Mucosa of stomach (tissue), 1 donor: Measurements from ENCODE around the gene SLC35F2.
"Not testable (repeated sequence)": the region's sequence is repeated elsewhere in the genome, so short reads cannot be mapped to it uniquely, and the experiment has no call there.

Experiments used
- H3K27me3 ChIP-seq: one replicate; pipeline ENCODE4 v1.7.0; 2013; ENCODE audit warnings: mild to moderate bottlenecking, low read length; ENCODE audit not compliant: control insufficient read depth, insufficient read depth
- H3K36me3 ChIP-seq: one replicate; pipeline ENCODE4 v1.7.0; 2013; ENCODE audit warnings: low read length; ENCODE audit not compliant: control insufficient read depth, insufficient read depth
- H3K4me1 ChIP-seq: one replicate; pipeline ENCODE4 v1.7.0; 2013; ENCODE audit warnings: mild to moderate bottlenecking, low read length; ENCODE audit not compliant: control insufficient read depth, insufficient read depth
- H3K4me3 ChIP-seq: one replicate; pipeline ENCODE4 v1.7.0; 2013; ENCODE audit warnings: low read length
- H3K9ac ChIP-seq: one replicate; pipeline ENCODE4 v1.7.0; 2013; ENCODE audit warnings: mild to moderate bottlenecking, low read length, moderate library complexity
- H3K9me3 ChIP-seq: one replicate; pipeline ENCODE4 v1.7.0; 2013; ENCODE audit warnings: mild to moderate bottlenecking, low read length, moderate library complexity; ENCODE audit not compliant: control insufficient read depth
- donor health status: Pancreatic carcinoma.

SLC35F2 gene

DNA sequence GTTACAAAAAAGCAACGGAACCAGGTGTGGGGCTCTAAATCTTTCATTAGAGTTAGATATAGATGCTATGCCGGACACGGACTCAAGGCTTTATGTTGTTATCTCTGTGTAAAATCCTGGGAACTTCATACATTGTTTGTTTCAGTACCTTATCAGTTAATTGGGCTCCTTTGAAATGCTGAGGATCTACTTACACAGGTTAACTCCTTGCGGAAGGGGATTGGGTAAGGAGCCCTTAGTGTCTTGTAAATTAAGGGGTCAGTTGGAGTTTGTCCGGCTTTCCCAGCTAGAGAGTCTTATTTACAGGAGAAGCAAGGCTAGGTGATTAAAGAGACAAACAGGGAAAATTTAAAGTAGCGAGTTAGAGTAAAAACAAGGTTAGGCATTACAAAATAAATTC lies 24.7 kb downstream of the SLC35F2 start:
- not testable (repeated sequence) for H3K4me3 ChIP-seq, H3K27me3 ChIP-seq, H3K36me3 ChIP-seq, H3K9me3 ChIP-seq, H3K9ac ChIP-seq, H3K4me1 ChIP-seq

DNA sequence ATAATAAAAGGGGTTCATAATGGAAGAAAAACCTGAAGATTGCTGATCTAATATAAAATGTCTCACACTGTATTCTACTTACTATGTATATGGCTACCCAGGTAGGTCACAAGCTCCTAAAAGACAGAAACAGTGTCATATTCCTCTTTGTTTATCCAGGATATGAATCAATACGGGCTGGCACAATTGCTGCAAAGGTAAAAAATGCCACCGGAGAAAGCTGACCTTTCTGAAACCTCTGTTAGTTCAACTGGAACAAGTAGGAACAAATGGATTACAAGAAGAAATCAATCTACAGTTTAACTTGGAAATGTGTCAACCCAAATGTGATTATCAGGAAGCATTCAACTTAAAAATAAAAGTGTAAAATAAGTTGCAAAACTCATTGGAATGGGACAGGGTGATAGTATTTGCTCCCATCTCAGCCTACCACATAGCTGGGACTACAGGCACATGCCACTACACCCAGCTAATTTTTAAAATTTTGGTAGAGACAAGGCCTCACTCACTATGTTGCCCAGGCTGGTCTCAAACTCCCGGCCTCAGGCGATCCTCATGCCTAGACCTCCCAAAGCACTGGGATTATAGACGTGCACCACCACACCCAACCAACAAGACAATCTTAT lies 27.6 kb downstream of the SLC35F2 start:
- Histone ChIP-seq H3K9ac (no peak overlapping the region), H3K36me3 (no peaks in the 10 kb centered on the region), H3K27me3 (no peaks in the 10 kb centered on the region), H3K4me1 (peaks cover 8% of the 10 kb centered on the region), H3K4me3 (no peak overlapping the region), H3K9me3 (no peaks in the 10 kb centered on the region)

DNA sequence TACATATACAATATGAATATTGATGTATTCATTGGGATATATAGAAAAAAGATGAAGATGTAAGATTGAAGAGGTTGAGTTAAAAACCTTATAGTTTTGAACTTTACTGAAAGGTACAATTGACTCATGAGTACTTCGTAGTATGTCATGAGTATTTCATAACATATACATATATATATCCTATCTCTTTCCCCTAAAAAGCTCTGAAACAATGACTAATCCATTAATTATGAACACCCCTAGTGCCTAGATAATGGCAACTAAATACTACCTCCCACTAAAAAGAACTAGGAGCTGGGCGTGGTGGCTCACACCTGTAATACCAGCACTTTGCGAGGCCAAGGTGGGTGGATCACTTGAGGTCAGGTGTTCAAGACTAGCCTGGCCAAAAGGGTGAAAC lies 31.5 kb downstream of the SLC35F2 start:
- Histone ChIP-seq H3K9ac (no peak overlapping the region), H3K4me3 (no peak overlapping the region), H3K36me3 (no peaks in the 10 kb centered on the region), H3K27me3 (no peaks in the 10 kb centered on the region), H3K4me1 (peaks cover 8% of the 10 kb centered on the region), H3K9me3 (no peaks in the 10 kb centered on the region)

DNA sequence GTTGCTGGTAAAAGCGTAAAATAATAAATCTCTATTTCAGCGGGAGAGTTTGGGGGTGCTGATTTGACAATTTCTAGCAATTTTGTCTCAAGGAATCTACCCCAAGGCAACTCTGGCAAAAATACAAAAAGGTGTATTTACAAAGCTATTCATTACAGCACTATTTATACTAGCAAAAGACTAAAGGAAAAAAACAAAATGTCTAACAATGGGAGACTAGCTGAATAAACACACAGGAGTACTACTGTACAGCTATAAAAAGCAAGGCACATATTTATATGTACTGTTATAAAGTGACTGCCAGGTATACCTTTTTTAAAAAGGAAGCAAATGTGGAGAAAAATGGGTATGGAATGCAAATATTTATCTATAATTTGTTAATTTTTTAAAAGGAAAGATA lies 32.7 kb downstream of the SLC35F2 start:
- no peaks in the 10 kb centered on the region for H3K27me3 ChIP-seq
- no peak overlapping the region for H3K4me3 ChIP-seq
- H3K9me3 ChIP-seq, result no peaks in the 10 kb centered on the region
- H3K36me3 ChIP-seq, result no peaks in the 10 kb centered on the region
- no peak overlapping the region for H3K9ac ChIP-seq
- H3K4me1 ChIP-seq, result peaks cover 4% of the 10 kb centered on the region

DNA sequence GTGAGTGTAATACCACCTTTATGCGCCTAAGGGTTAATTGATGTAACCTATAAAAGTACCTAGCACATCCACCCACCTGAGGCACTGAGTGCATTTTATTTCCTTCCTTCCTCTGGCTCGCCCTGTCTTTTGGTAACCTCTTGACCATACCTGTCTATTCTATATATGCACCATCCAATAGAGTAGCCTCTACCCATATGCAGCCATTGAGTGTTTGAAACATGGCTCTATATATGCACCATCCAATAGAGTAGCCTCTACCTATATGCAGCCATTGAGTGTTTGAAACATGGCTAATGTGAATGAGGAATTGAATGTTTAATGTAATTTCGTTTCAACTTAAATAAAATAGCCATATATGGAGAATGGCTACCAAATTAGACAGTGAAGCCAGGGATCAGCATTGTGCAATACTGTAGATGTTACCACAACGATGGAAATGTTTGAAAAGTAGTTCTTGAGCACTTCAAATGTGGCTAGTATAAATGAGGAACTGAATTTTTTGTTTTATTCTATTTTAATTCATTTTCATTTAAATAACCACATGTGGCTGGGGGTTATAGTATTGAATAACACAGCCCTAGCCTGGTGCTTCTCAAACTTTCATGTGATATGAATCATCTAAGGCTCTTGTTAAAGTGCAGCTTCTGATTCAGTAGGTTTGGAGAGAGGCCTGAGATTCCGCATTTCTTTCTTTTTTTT lies 33.8 kb downstream of the SLC35F2 start:
- no peaks in the 10 kb centered on the region for H3K27me3 ChIP-seq
- no peaks in the 10 kb centered on the region for H3K36me3 ChIP-seq
- H3K4me3 ChIP-seq, result no peak overlapping the region
- no peak overlapping the region for H3K9ac ChIP-seq
- no peaks in the 10 kb centered on the region for H3K9me3 ChIP-seq
- H3K4me1 ChIP-seq, result no peaks in the 10 kb centered on the region

DNA sequence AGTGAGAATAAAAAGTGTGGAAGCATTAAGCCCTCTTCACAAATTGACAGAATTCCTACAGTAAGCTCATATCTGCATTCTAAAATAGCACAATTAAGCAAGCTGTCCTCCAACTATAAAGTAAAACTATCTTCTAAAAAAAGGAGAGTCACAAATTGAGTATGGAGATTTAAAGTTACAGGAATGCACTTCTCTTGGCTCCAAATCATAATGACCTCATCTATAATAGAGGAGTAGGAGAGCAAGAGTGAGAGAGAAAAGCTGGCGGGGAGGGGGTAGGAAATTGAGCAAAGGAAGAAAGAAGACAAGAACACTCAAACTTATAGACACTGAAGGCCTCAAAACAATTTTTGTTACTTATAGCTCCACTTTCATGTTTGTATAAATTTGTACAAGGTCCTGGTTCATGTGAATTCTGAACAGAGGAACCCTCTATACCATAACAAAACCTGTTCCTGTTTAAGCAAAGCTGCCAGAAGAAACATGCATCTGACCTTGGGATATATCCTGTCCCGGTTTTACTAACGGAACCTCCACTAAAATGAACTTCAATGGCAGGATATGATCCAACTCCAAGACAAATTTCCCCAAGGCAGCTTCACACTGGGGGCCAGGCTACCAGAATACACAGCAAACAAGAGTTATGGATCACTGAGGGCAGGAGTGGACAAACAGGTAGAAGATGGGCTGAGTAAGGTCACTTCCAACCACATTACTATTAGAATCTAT lies 37.2 kb downstream of the SLC35F2 start:
- Histone ChIP-seq H3K4me1 (no peaks in the 10 kb centered on the region), H3K9ac (no peak overlapping the region), H3K27me3 (no peaks in the 10 kb centered on the region), H3K4me3 (no peak overlapping the region), H3K36me3 (no peaks in the 10 kb centered on the region), H3K9me3 (no peaks in the 10 kb centered on the region)

DNA sequence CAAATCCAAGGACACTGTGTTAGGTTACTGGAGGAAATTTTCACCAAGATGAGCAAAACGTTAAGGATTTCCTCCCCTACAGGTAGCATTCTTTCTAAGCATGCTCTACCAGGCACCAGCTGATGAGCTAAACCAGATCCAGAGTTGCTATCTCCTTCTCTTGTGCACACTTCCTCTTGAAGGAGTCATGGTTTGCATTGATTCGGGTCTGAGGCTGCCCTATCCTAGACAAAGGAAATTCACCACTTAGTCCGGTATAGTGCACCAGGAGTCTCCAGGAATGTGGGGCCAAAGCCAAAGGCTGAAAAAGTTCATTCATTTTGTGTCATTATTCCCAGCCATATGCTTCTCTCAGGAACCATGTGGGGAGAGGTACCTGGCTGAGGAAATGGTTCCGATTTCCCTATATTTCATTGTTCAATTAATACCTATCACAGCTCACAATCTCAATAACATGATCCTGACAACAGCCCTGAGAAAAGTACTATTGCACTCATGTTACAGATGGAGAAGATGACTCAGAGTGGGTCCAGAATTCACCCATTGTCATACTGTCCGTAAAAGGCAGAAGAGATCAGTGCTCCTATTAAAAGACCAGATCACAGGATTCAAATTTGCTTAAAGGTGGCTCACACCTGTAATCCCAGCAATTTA lies 39.1 kb downstream of the SLC35F2 start:
- no peak overlapping the region for H3K9ac ChIP-seq
- H3K4me1 ChIP-seq, result no peaks in the 10 kb centered on the region
- H3K4me3 ChIP-seq, result no peak overlapping the region
- no peaks in the 10 kb centered on the region for H3K36me3 ChIP-seq
- no peaks in the 10 kb centered on the region for H3K27me3 ChIP-seq
- no peaks in the 10 kb centered on the region for H3K9me3 ChIP-seq

DNA sequence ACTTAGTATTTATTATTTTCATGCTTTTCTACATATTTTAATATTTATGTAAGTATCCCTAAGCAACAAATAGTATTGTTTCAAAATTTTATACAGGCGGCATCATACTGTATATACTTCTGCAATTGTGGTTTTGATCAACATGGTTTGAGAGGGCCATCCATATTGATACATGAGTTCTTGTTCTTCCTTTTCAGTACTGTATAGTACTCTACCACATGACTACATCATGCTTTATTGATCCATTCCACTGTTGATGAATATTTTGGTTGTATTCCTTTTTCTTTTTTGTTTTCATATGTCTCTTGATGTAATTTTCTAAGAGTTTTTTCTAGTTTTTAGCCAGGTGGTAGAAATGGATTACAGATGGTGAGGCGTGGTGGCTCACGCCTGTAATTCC lies 40.1 kb downstream of the SLC35F2 start:
- H3K9me3 ChIP-seq, result no peaks in the 10 kb centered on the region

DNA sequence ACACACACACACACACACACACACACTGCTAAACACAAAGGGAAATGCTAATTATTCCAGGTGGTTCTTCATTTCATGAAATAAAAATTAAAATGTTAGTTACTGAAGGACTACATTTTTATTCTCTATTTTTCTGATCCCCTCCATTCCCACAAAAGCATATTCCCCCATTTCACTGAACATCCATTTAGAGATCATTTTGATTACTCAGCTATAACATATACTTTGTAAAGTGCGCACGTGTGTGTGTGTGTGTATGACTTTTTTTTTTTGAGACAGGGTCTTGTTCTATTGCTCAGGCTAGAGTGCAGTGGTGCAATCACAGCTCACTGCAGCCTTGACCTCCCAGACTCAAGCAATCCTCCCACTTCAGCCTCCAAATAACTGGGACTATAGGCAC lies 42.6 kb downstream of the SLC35F2 start:
- no peaks in the 10 kb centered on the region for H3K4me1 ChIP-seq
- no peak overlapping the region for H3K9ac ChIP-seq
- no peaks in the 10 kb centered on the region for H3K9me3 ChIP-seq
- no peaks in the 10 kb centered on the region for H3K27me3 ChIP-seq
- no peak overlapping the region for H3K4me3 ChIP-seq
- no peaks in the 10 kb centered on the region for H3K36me3 ChIP-seq

More for the DNA sequence above, 40.1 kb downstream of the SLC35F2 start:
- Histone ChIP-seq H3K4me3 (no peak overlapping the region), H3K4me1 (no peaks in the 10 kb centered on the region), H3K27me3 (no peaks in the 10 kb centered on the region), H3K36me3 (no peaks in the 10 kb centered on the region), H3K9ac (no peak overlapping the region)

DNA sequence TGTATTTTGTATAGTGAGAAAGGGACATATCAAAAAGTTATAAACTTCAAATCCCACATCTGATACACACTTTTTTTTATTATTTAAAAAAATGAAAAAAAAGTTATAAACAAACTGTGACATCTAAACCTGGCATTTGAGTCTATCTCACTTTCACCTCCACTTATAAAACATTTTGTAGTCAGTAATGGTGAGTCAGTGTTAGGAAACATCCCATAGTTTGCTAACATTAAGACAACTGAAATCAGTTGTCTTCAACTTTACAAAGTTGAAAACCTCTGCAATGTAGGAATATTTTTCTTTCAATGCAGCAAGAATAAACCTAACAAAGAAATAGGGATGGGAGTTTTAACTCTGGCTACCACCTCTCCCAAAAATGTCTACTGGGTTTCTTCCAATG lies 47.7 kb downstream of the SLC35F2 start:
- H3K27me3 ChIP-seq, result no peaks in the 10 kb centered on the region
- no peak overlapping the region for H3K4me3 ChIP-seq
- no peaks in the 10 kb centered on the region for H3K4me1 ChIP-seq
- no peaks in the 10 kb centered on the region for H3K9me3 ChIP-seq
- no peaks in the 10 kb centered on the region for H3K36me3 ChIP-seq
- H3K9ac ChIP-seq, result no peak overlapping the region

DNA sequence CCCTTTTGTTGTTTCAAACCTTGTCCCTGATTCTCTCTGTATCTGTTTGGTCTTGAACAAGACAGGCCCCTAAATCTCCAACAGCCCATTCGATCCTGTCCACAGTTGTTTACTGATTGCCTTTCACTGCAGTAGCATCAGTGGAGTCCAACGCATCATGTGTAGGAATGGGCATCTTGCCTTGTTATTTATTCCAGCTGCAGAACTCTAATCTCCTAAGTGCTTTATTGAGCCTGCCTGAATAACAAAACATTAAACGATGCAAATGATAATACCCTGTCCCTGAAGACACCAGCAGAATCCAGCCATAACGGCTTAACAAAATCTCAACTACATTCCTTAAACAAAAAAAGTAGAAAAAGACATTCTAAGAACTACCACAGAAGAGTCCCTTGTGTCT lies 50.1 kb downstream of the SLC35F2 start:
- H3K27me3 ChIP-seq, result no peaks in the 10 kb centered on the region
- no peaks in the 10 kb centered on the region for H3K36me3 ChIP-seq

DNA sequence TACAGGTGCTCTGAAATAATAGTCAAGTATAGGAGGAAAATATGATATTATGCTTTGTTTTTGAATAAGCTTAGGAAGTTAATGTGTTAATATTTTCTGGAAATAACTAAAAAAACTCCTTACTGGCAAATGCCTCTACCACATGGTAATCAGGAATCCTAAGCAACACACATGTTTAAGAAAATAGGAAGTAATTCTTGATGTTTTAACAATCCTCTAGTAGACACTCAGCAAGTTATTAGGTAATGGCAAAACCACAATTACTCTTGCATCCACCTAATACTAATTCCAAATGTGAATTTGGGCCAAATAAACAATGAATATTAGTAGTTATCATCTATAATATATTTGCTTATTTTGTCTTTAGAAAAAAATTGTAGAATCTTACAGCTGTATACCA lies 53.6 kb downstream of the SLC35F2 start:
- Histone ChIP-seq H3K9me3 (no peaks in the 10 kb centered on the region), H3K36me3 (no peaks in the 10 kb centered on the region), H3K27me3 (no peaks in the 10 kb centered on the region), H3K4me1 (no peaks in the 10 kb centered on the region), H3K4me3 (no peak overlapping the region), H3K9ac (no peak overlapping the region)

More for the DNA sequence above, 50.1 kb downstream of the SLC35F2 start:
- no peaks in the 10 kb centered on the region for H3K4me1 ChIP-seq
- no peak overlapping the region for H3K4me3 ChIP-seq
- no peak overlapping the region for H3K9ac ChIP-seq
- no peaks in the 10 kb centered on the region for H3K9me3 ChIP-seq
